ENCODE data around the gene SLC4A4.

The SLC4A4 gene

GRCh38 chr4:71607780-71608677 lies 269.2 kb downstream of the SLC4A4 start:
- DNase-seq (ENCODE audit: low read depth): no peak
- no peak overlapping the region for H3K4me3 ChIP-seq (ENCODE audit: low read depth, low read length)
- TF ChIP-seq CTCF (IDR thresholded peaks at IDR 0.05; ENCODE audit: low read depth, low read length) (no peak), POLR2A (IDR thresholded peaks at IDR 0.05; ENCODE audit: extremely low read depth, insufficient read length) (no peak), MAX (IDR thresholded peaks at IDR 0.05; ENCODE audit: low read depth, low read length) (no peak), MYC (IDR thresholded peaks at IDR 0.05; ENCODE audit: low read depth, low read length) (no peak)

GRCh38 chr4:71608678-71609071 lies 269.9 kb downstream of the SLC4A4 start:
- no peak overlapping the region for H3K4me3 ChIP-seq (ENCODE audit: low read depth, low read length)
- no peak for TF ChIP-seq CTCF (IDR thresholded peaks at IDR 0.05; ENCODE audit: low read depth, low read length)
- no peak for TF ChIP-seq MYC (IDR thresholded peaks at IDR 0.05; ENCODE audit: low read depth, low read length)
- no peak for TF ChIP-seq POLR2A (IDR thresholded peaks at IDR 0.05; ENCODE audit: extremely low read depth, insufficient read length)
- no peak for TF ChIP-seq MAX (IDR thresholded peaks at IDR 0.05; ENCODE audit: low read depth, low read length)
- DNase-seq (ENCODE audit: low read depth): no peak

GRCh38 chr4:71609167-71609566 lies 270.3 kb downstream of the SLC4A4 start:
- no peak for TF ChIP-seq CTCF (IDR thresholded peaks at IDR 0.05; ENCODE audit: low read depth, low read length)
- no peak for TF ChIP-seq MYC (IDR thresholded peaks at IDR 0.05; ENCODE audit: low read depth, low read length)
- no peak for TF ChIP-seq MAX (IDR thresholded peaks at IDR 0.05; ENCODE audit: low read depth, low read length)
- no peak for TF ChIP-seq POLR2A (IDR thresholded peaks at IDR 0.05; ENCODE audit: extremely low read depth, insufficient read length)

GRCh38 chr4:71609651-71610050 lies 270.8 kb downstream of the SLC4A4 start:
- no peak overlapping the region for H3K4me3 ChIP-seq (ENCODE audit: low read depth, low read length)
- no peak for DNase-seq (ENCODE audit: low read depth)
- TF ChIP-seq POLR2A (IDR thresholded peaks at IDR 0.05; ENCODE audit: extremely low read depth, insufficient read length): no peak
- no peak for TF ChIP-seq MYC (IDR thresholded peaks at IDR 0.05; ENCODE audit: low read depth, low read length)
- no peak for TF ChIP-seq MAX (IDR thresholded peaks at IDR 0.05; ENCODE audit: low read depth, low read length)
- no peak for TF ChIP-seq CTCF (IDR thresholded peaks at IDR 0.05; ENCODE audit: low read depth, low read length)

More at GRCh38 chr4:71609167-71609566, 270.3 kb downstream of the SLC4A4 start:
- no peak for DNase-seq (ENCODE audit: low read depth)
- H3K4me3 ChIP-seq (ENCODE audit: low read depth, low read length): no peak overlapping the region

GRCh38 chr4:71614621-71615020 lies 275.8 kb downstream of the SLC4A4 start:
- TF ChIP-seq POLR2A (IDR thresholded peaks at IDR 0.05; ENCODE audit: extremely low read depth, insufficient read length) (no peak), MYC (IDR thresholded peaks at IDR 0.05; ENCODE audit: low read depth, low read length) (no peak), CTCF (IDR thresholded peaks at IDR 0.05; ENCODE audit: low read depth, low read length) (no peak), MAX (IDR thresholded peaks at IDR 0.05; ENCODE audit: low read depth, low read length) (no peak)
- no peak for DNase-seq (ENCODE audit: low read depth)
- no peak overlapping the region for H3K4me3 ChIP-seq (ENCODE audit: low read depth, low read length)
